Activated T-cell treated with anti-CD3 and anti-CD28 coated beads for 24 hours (primary cell): ENCODE results near the gene PPIL1.

Experiments
- DNase-seq: peaks from one replicate; pipeline ENCODE4 v3.0.0-alpha.2; 2020; ENCODE audit warnings: low read depth

PPIL1 gene

GRCh38 chr6:36888654-36889481 lies 14.3 kb upstream of the PPIL1 start:
- no peak for DNase-seq

GRCh38 chr6:36888115-36888643 lies 13.6 kb upstream of the PPIL1 start:
- no peak for DNase-seq

- DNase-seq = no peak
These were observed 12.5 kb upstream of the PPIL1 start for GRCh38 chr6:36886950-36887618.

GRCh38 chr6:36885461-36886401 lies 11.1 kb upstream of the PPIL1 start, which contains the start of gene C6orf89:
C6orf89 (plus strand) TSS chr6:36885952; CDS start chr6:36899445, 13,493 bp downstream.
- peak; percentile 96 for DNase-seq

GRCh38 chr6:36884610-36885009 lies 10.0 kb upstream of the PPIL1 start:
- no peak for DNase-seq

- no peak for DNase-seq
These were observed 639 bp upstream of the PPIL1 start for GRCh38 chr6:36875250-36875633.

GRCh38 chr6:36873612-36874442 lies 776 bp downstream of the PPIL1 start:
- no peak for DNase-seq

GRCh38 chr6:36873115-36873514 lies 1.5 kb downstream of the PPIL1 start:
- no peak for DNase-seq

GRCh38 chr6:36871686-36872085 lies 2.9 kb downstream of the PPIL1 start:
- no peak for DNase-seq

- DNase-seq = no peak
These were observed 7.0 kb downstream of the PPIL1 start for GRCh38 chr6:36867471-36868224.

GRCh38 chr6:36865835-36866234 lies 8.8 kb downstream of the PPIL1 start:
- DNase-seq = no peak

- no peak for DNase-seq
These were observed 10.7 kb downstream of the PPIL1 start for GRCh38 chr6:36863670-36864540.

GRCh38 chr6:36862848-36863382 lies 11.7 kb downstream of the PPIL1 start:
- no peak for DNase-seq

- DNase-seq = no peak
These were observed 12.3 kb downstream of the PPIL1 start for GRCh38 chr6:36862164-36862847.

- no peak for DNase-seq
These were observed 14.5 kb downstream of the PPIL1 start for GRCh38 chr6:36860126-36860525.

- no peak for DNase-seq
These were observed 16.1 kb downstream of the PPIL1 start for GRCh38 chr6:36858407-36858981.

- DNase-seq = no peak
These were observed 17.3 kb downstream of the PPIL1 start for GRCh38 chr6:36857325-36857724.

- DNase-seq = no peak
These were observed 18.3 kb downstream of the PPIL1 start for GRCh38 chr6:36856277-36856676.
